ENCODE measurements around the gene BIN1.

The BIN1 gene

GRCh38 chr2:127043367-127044164 lies 63.4 kb downstream of the BIN1 start:
- Histone ChIP-seq H3K27me3 (ENCODE audit: insufficient read depth, low read length, poor library complexity) (no peaks in the 10 kb centered on the region), H3K9me3 (ENCODE audit: insufficient read depth, low read length, severe bottlenecking) (no peaks in the 10 kb centered on the region), H3K4me2 (ENCODE audit: insufficient read depth, low read length) (no peak overlapping the region), H3K79me2 (ENCODE audit: insufficient read depth, low read length) (no peaks in the 10 kb centered on the region), H3K36me3 (ENCODE audit: insufficient read depth, low read length) (no peaks in the 10 kb centered on the region), H4K20me1 (ENCODE audit: insufficient read depth, low read length) (no peaks in the 10 kb centered on the region), H2AFZ (ENCODE audit: low read depth, low read length) (no peak overlapping the region), H3K27ac (ENCODE audit: low read length) (no peak overlapping the region), H3K4me3 (ENCODE audit: low read depth in 1 of 2, low read length in 2 of 2) (no peak overlapping the region), H3K9ac (ENCODE audit: low read depth, low read length) (no peak overlapping the region), H3K4me1 (ENCODE audit: insufficient read depth, low read length) (no peaks in the 10 kb centered on the region)
- TF ChIP-seq CTCF (IDR thresholded peaks at IDR 0.05; ENCODE audit: borderline replicate concordance, extremely low read depth, low read length, poor library complexity, severe bottlenecking), result no peak
- no peak for TF ChIP-seq EZH2 (IDR thresholded peaks at IDR 0.05; ENCODE audit: borderline replicate concordance, low read depth, low read length, severe bottlenecking)
- DNase-seq (no peak), ATAC-seq (ENCODE audit: insufficient read depth, low read depth) (no peak)

GRCh38 chr2:127041259-127041970 lies 65.5 kb downstream of the BIN1 start:
- Histone ChIP-seq H3K27me3 (ENCODE audit: insufficient read depth, low read length, poor library complexity) (no peaks in the 10 kb centered on the region), H3K4me3 (ENCODE audit: low read depth in 1 of 2, low read length in 2 of 2) (no peak overlapping the region), H3K36me3 (ENCODE audit: insufficient read depth, low read length) (no peaks in the 10 kb centered on the region), H3K9ac (ENCODE audit: low read depth, low read length) (no peak overlapping the region), H3K4me1 (ENCODE audit: insufficient read depth, low read length) (no peaks in the 10 kb centered on the region), H3K9me3 (ENCODE audit: insufficient read depth, low read length, severe bottlenecking) (no peaks in the 10 kb centered on the region), H4K20me1 (ENCODE audit: insufficient read depth, low read length) (no peaks in the 10 kb centered on the region), H3K4me2 (ENCODE audit: insufficient read depth, low read length) (no peak overlapping the region), H2AFZ (ENCODE audit: low read depth, low read length) (no peak overlapping the region), H3K27ac (ENCODE audit: low read length) (no peak overlapping the region), H3K79me2 (ENCODE audit: insufficient read depth, low read length) (no peaks in the 10 kb centered on the region)
- TF ChIP-seq EZH2 (IDR thresholded peaks at IDR 0.05; ENCODE audit: borderline replicate concordance, low read depth, low read length, severe bottlenecking) (no peak), CTCF (IDR thresholded peaks at IDR 0.05; ENCODE audit: borderline replicate concordance, extremely low read depth, low read length, poor library complexity, severe bottlenecking) (no peak)
- ATAC-seq (ENCODE audit: insufficient read depth, low read depth) (no peak), DNase-seq (no peak)

- no peak overlapping the region for H3K9ac ChIP-seq (ENCODE audit: low read depth, low read length)
- no peaks in the 10 kb centered on the region for H3K9me3 ChIP-seq (ENCODE audit: insufficient read depth, low read length, severe bottlenecking)
- no peaks in the 10 kb centered on the region for H3K4me1 ChIP-seq (ENCODE audit: insufficient read depth, low read length)
- DNase-seq, result no peak
- H2AFZ ChIP-seq (ENCODE audit: low read depth, low read length), result no peak overlapping the region
- no peaks in the 10 kb centered on the region for H3K79me2 ChIP-seq (ENCODE audit: insufficient read depth, low read length)
- ATAC-seq (ENCODE audit: insufficient read depth, low read depth), result no peak
- H3K27me3 ChIP-seq (ENCODE audit: insufficient read depth, low read length, poor library complexity), result no peaks in the 10 kb centered on the region
- TF ChIP-seq CTCF (IDR thresholded peaks at IDR 0.05; ENCODE audit: borderline replicate concordance, extremely low read depth, low read length, poor library complexity, severe bottlenecking) (no peak), EZH2 (IDR thresholded peaks at IDR 0.05; ENCODE audit: borderline replicate concordance, low read depth, low read length, severe bottlenecking) (no peak)
- no peaks in the 10 kb centered on the region for H4K20me1 ChIP-seq (ENCODE audit: insufficient read depth, low read length)
- no peak overlapping the region for H3K27ac ChIP-seq (ENCODE audit: low read length)
- H3K36me3 ChIP-seq (ENCODE audit: insufficient read depth, low read length), result no peaks in the 10 kb centered on the region
- no peak overlapping the region for H3K4me2 ChIP-seq (ENCODE audit: insufficient read depth, low read length)
- H3K4me3 ChIP-seq (ENCODE audit: low read depth in 1 of 2, low read length in 2 of 2), result no peak overlapping the region
These were observed 66.8 kb downstream of the BIN1 start for GRCh38 chr2:127040169-127040568.

Measured in DND-41 (cell line).